NCI-H1694 (cell line): Measurements from ENCODE around the gene FBXO39.
"Not testable (repeated sequence)": the region's sequence is repeated elsewhere in the genome, so short reads cannot be mapped to it uniquely, and the experiment has no call there.

Experiments
- DNase-seq: peaks from one replicate; lab custom pipeline; 2025; lab: John Stamatoyannopoulos, UW

The FBXO39 gene

GRCh38 chr17:6793748-6794493, 17.9 kb downstream of the FBXO39 start:
- DNase-seq, result no peak

- DNase-seq, result no peak
Observed at GRCh38 chr17:6796017-6796886, 20.2 kb downstream of the FBXO39 start.

GRCh38 chr17:6796887-6797490, 21.0 kb downstream of the FBXO39 start:
- no peak for DNase-seq

- no peak for DNase-seq
Observed at GRCh38 chr17:6797718-6798351, 21.8 kb downstream of the FBXO39 start.

- no peak for DNase-seq
Observed at GRCh38 chr17:6799738-6800137, 23.7 kb downstream of the FBXO39 start.

GRCh38 chr17:6800422-6801027, 24.5 kb downstream of the FBXO39 start:
- DNase-seq, result no peak

- no peak for DNase-seq
Observed at GRCh38 chr17:6811510-6811909, 35.5 kb downstream of the FBXO39 start.

GRCh38 chr17:6812295-6812694, 36.3 kb downstream of the FBXO39 start:
- DNase-seq, result no peak

- DNase-seq, result no peak
Observed at GRCh38 chr17:6815775-6816174, 39.8 kb downstream of the FBXO39 start.

- not testable (repeated sequence) for DNase-seq
Observed at GRCh38 chr17:6816368-6816767, 40.4 kb downstream of the FBXO39 start.

GRCh38 chr17:6818938-6819337, 42.9 kb downstream of the FBXO39 start:
- DNase-seq, result no peak

GRCh38 chr17:6823011-6823442, 47.0 kb downstream of the FBXO39 start:
- no peak for DNase-seq

GRCh38 chr17:6830383-6830986, 54.5 kb downstream of the FBXO39 start:
- DNase-seq, result no peak

GRCh38 chr17:6831661-6832263, 55.7 kb downstream of the FBXO39 start, which contains the start of gene TEKT1:
Gene TEKT1, minus strand, starts transcription at chr17:6831729. Its CDS starts 1,353 bp downstream, at chr17:6830376.
- DNase-seq, result no peak
